Stomach (tissue), 4 donors: ENCODE results near the gene TOP2A.

ENCODE experiments used
- CTCF ChIP-seq, 7 experiments: fragments of 450-650 bp in 4 of 7; fragments of 200-600 bp in 3 of 7; sonication (generic) in 3 of 7; IDR thresholded peaks; one replicate each; pipeline ENCODE4 v1.5.1; 2016 to 2019; ENCODE audit warnings: antibody characterized with exemption in 7 of 7, control low read depth in 2 of 7, mild to moderate bottlenecking in 1 of 7
- POLR2AphosphoS5 ChIP-seq, 3 donors: sonication (generic); formaldehyde crosslinking; IDR thresholded peaks; one replicate each; pipeline ENCODE4 v1.6.1; 2016; ENCODE audit warnings: antibody characterized with exemption in 3 of 3

- TF ChIP-seq POLR2AphosphoS5 (IDR thresholded peaks at IDR 0.05): no peak
- TF ChIP-seq CTCF (IDR thresholded peaks at IDR 0.05): no peak
Measured at GRCh38 chr17:40372031-40372430, 45.7 kb downstream of the TOP2A start.
